HepG2 (cell line): ENCODE measurements around the gene MYO5B.

ENCODE experiments used
- FOXJ3 ChIP-seq: sonication (generic); formaldehyde crosslinking; IDR thresholded peaks from 2 replicates; pipeline ENCODE4 v1.4.0; 2020; ENCODE audit warnings: missing genetic modification reagents, mild to moderate bottlenecking, borderline replicate concordance
- PLSCR1 ChIP-seq: sonication (generic); formaldehyde crosslinking; IDR thresholded peaks from 2 replicates; pipeline ENCODE4 v1.5.0; 2020; ENCODE audit warnings: missing genetic modification reagents, mild to moderate bottlenecking, borderline replicate concordance

DNA sequence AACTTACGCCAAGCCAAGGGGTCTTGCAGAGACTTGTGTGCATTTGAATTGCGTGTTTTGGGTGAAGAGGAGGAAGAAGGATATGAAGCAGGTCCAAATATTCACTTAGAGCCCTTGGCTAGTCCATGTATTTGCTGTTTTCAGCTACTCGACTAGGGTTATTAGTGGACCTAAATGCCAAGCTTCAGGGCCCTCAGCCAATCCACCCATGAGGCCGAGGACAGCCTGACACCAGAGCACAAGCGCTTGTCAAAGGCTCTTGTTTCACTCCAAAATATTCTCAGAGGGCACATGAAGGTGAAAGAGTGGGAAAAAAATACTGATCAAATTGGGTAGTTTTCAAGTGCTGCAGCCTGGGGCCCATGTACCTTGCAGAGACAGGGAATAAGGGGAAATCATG is 206.8 kb downstream of the MYO5B start:
- TF ChIP-seq FOXJ3 (CRISPR knock-in tag), result no peak
- TF ChIP-seq PLSCR1 (CRISPR knock-in tag), result no peak
